GM12878 (cell line): ENCODE data around the gene KPNA4. TPM values are rescaled to one million over a fixed set of nuclear protein-coding genes. Genes with fewer than 3 reads are reported as not detected.

Source experiments
- ATF2 ChIP-seq: IDR thresholded peaks from 2 replicates; pipeline ENCODE4 v1.6.1; 2012; ENCODE audit warnings: low read length, inconsistent platforms
- CBX3 ChIP-seq: fragments of 200-600 bp; sonication (generic); IDR thresholded peaks from 2 replicates; pipeline ENCODE4 v1.6.1; 2016; ENCODE audit warnings: low read depth, borderline replicate concordance
- CBX5 ChIP-seq: sonication (generic); IDR thresholded peaks from 2 replicates; pipeline ENCODE4 v1.6.1; 2016; ENCODE audit warnings: low read depth, moderate library complexity, mild to moderate bottlenecking, inconsistent platforms
- HCFC1 ChIP-seq: fragments of 150-350 bp; IDR thresholded peaks from 2 replicates; pipeline ENCODE4 v1.6.1; 2014; ENCODE audit warnings: low read length
- MAX ChIP-seq: IDR thresholded peaks from 2 replicates; pipeline ENCODE4 v1.6.1; 2012; ENCODE audit warnings: low read depth, low read length, improper control_type of control experiment
- RELA ChIP-seq: fragments of 450-650 bp; IDR thresholded peaks from 2 replicates; pipeline ENCODE4 v1.8.0; 2014; ENCODE audit warnings: borderline replicate concordance; ENCODE audit not compliant: partially characterized antibody
- REST ChIP-seq: IDR thresholded peaks from 2 replicates; pipeline ENCODE4 v1.6.1; 2012; ENCODE audit warnings: mild to moderate bottlenecking, low read depth, low read length
- YY1 ChIP-seq: IDR thresholded peaks from 2 replicates; pipeline ENCODE4 v1.6.1; 2011; ENCODE audit warnings: low read depth, mild to moderate bottlenecking, low read length
- ZNF687 ChIP-seq: fragments of 450-650 bp; IDR thresholded peaks from 2 replicates; pipeline ENCODE4 v1.6.1; 2017; ENCODE audit warnings: mild to moderate bottlenecking, moderate library complexity
- ZZZ3 ChIP-seq: IDR thresholded peaks from 2 replicates; pipeline ENCODE4 v1.6.1; 2011; ENCODE audit warnings: low read depth; ENCODE audit not compliant: control insufficient read depth, insufficient read length
- polyA plus RNA-seq, 11 experiments: library from polyadenylated mRNA; depleted of rRNA in 4 of 11; unstranded in 6 of 11; stranded (reverse) in 5 of 11; fragments of >200 nt; fragmentation: Nextera tagmentation in 4 of 11; fragmentation: Illumina TruSeq in 1 of 11; extraction: Ambion mirVana in 4 of 11; extraction: Trizol in 1 of 11; gene quantifications; 1 replicate in 1 of 11; 2 replicates in 10 of 11; pipeline versions ENCODE4 v1.2.1 to v1.2.3, GENCODE V29; 2011 to 2016; ENCODE audit warnings: inconsistent platforms in 2 of 11, missing spikeins in 2 of 11, low read depth in 1 of 11
- total RNA-seq, 4 experiments: library from RNA; depleted of rRNA in 3 of 4; stranded (reverse); fragments of >200 nt in 3 of 4; fragmentation: Illumina TruSeq in 1 of 4; extraction: Trizol in 1 of 4; gene quantifications; 2 replicates each; pipeline versions ENCODE4 v1.2.1 to v1.2.3, GENCODE V29; 2013 to 2021
- TF ChIP-seq, protein P1 (sequence below): fragments of 450-650 bp; formaldehyde crosslinking; IDR thresholded peaks from 2 replicates; pipeline ENCODE4 v1.5.0; 2022; ENCODE audit warnings: mild to moderate bottlenecking, missing genetic modification characterization
- TF ChIP-seq, protein P2 (sequence below): fragments of 450-650 bp; IDR thresholded peaks from 2 replicates; pipeline ENCODE4 v1.6.1; 2017; ENCODE audit warnings: mild to moderate bottlenecking, low read depth, inconsistent platforms; ENCODE audit not compliant: poor library complexity, severe bottlenecking

The KPNA4 gene
- total and polyA plus RNA-seq, 10 of the 15 experiments (the other 5 are each of a cell fraction or from before 2014, with no cell fraction given) = 9.9 to 40.6 (median 18.1) TPM

- no peak; the same call in 1 of the 2 replicates for TF ChIP-seq YY1
- TF ChIP-seq CBX3 = no peak
- TF ChIP-seq MAX = peak; percentile 100
- TF ChIP-seq ATF2 = no peak
- no peak for TF ChIP-seq HCFC1
- TF ChIP-seq, protein P1, sequence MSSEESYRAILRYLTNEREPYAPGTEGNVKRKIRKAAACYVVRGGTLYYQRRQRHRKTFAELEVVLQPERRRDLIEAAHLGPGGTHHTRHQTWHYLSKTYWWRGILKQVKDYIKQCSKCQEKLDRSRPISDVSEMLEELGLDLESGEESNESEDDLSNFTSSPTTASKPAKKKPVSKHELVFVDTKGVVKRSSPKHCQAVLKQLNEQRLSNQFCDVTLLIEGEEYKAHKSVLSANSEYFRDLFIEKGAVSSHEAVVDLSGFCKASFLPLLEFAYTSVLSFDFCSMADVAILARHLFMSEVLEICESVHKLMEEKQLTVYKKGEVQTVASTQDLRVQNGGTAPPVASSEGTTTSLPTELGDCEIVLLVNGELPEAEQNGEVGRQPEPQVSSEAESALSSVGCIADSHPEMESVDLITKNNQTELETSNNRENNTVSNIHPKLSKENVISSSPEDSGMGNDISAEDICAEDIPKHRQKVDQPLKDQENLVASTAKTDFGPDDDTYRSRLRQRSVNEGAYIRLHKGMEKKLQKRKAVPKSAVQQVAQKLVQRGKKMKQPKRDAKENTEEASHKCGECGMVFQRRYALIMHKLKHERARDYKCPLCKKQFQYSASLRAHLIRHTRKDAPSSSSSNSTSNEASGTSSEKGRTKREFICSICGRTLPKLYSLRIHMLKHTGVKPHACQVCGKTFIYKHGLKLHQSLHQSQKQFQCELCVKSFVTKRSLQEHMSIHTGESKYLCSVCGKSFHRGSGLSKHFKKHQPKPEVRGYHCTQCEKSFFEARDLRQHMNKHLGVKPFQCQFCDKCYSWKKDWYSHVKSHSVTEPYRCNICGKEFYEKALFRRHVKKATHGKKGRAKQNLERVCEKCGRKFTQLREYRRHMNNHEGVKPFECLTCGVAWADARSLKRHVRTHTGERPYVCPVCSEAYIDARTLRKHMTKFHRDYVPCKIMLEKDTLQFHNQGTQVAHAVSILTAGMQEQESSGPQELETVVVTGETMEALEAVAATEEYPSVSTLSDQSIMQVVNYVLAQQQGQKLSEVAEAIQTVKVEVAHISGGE (CRISPR knock-in tag) = no peak
- TF ChIP-seq RELA = peak; percentile 21
- peak; percentile 96; the same call in 1 of the 2 replicates for TF ChIP-seq CBX5
- no peak for TF ChIP-seq REST
- TF ChIP-seq ZZZ3 = no peak
- TF ChIP-seq, protein P2, sequence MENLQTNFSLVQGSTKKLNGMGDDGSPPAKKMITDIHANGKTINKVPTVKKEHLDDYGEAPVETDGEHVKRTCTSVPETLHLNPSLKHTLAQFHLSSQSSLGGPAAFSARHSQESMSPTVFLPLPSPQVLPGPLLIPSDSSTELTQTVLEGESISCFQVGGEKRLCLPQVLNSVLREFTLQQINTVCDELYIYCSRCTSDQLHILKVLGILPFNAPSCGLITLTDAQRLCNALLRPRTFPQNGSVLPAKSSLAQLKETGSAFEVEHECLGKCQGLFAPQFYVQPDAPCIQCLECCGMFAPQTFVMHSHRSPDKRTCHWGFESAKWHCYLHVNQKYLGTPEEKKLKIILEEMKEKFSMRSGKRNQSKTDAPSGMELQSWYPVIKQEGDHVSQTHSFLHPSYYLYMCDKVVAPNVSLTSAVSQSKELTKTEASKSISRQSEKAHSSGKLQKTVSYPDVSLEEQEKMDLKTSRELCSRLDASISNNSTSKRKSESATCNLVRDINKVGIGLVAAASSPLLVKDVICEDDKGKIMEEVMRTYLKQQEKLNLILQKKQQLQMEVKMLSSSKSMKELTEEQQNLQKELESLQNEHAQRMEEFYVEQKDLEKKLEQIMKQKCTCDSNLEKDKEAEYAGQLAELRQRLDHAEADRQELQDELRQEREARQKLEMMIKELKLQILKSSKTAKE = no peak
- peak; percentile 100 for TF ChIP-seq ZNF687
Measured at GRCh38 chr3:160449636-160450598, 115.5 kb downstream of the KPNA4 start, which contains the start of gene TRIM59 (continued).
